AG08396 (cell line): ENCODE data around the gene UNC5C.

Experiments
- DNase-seq: peaks from one replicate; pipeline ENCODE4 v3.0.0; 2012; ENCODE audit warnings: low spot score, mixed read lengths

The UNC5C gene

DNA sequence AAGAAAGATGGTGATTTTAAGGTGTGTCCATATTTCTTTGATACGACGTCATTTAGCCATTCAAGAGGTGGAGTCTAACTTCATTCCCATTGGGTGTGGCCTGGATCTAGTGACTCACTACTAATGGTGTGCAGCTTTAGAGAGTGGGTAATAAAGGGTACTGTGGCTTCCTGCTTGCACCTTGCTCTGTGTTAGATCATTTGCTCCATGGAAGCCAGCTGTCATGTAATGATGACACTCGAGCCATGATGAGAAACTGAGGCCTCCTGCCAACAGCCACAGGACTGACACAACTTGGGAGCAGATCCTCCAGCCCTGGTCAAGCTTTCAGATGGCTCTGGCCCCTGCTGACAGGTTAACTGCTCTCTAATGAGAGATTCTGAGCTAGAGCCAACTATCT, 82.0 kb downstream of the UNC5C start:
- no peak for DNase-seq

DNA sequence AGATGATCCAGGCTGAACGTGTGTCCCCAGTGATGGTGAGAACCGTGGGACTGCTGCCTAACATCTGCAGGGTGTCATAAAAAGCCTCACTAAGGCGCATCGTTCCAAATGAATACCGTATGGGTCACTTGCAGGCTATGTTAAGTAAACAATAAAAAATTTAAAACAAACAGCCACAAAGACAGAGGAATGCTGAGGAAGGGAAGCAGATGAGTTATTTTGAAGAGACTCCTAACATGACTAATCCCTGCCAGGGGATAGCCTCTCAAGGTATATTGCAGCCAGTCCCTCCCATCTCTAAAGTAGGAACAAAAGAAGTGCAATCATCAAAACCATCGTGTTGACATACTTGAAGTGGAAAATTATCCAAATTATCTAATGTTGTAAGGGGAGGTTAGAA, 83.8 kb downstream of the UNC5C start:
- no peak for DNase-seq

DNA sequence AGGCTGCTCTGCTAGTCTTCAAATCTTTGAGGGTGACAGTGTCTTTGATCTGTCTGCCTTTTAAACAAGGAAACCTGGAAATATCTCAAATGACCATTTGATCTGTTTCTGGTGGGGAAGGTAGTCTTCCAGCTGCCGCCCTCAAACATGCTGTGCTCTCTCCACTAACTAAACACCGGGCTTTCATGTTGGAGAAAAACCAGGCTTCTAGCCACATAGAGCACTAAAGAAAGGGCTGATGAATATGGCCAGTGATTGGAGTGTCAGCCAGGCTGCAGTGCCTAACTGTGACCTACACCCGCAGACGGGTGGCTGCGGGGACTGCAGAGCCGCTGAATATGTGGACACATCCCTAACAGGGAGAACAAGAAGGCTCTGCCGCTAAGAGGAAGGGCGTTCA, 85.9 kb downstream of the UNC5C start:
- no peak for DNase-seq

GRCh38 chr4:95457353-95457752, 91.4 kb downstream of the UNC5C start:
- no peak for DNase-seq

DNA sequence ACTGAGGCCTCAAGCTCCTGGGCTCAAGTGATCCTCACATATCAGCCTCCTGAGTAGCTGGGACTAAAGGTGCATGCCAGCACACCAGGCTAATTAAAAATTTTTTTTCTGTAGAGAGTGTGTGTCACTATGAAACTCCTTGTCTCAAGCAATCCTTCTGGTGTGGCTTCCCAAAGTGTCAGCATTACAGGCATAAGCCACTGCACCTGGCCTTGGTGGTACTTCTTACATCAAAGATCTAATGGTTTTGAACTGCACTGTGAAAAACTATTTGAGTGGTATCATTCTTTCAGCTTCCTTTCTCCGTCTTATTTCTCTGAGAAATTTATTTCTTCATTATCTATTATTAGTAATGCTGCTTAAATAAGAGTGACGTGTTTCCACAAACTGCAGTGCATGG, 98.5 kb downstream of the UNC5C start:
- DNase-seq: no peak

DNA sequence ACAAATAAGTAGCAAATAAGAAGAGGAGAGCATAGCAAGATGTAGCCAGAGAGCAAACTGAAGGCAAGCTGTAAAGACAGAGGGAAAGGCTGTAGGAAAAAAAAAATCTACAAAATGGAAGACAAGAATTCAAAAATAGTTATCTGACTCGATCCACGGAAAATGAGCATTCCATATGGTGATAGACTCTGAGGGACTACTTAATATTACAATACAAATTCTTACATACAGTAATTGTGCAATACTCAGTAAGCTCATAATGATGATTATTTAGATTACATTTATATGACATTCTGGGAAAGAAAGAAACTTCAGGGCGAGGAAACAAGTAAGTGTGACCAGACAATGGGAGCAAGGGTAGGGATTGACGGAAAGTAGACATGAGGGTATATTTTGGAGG, 102.6 kb downstream of the UNC5C start:
- no peak for DNase-seq

DNA sequence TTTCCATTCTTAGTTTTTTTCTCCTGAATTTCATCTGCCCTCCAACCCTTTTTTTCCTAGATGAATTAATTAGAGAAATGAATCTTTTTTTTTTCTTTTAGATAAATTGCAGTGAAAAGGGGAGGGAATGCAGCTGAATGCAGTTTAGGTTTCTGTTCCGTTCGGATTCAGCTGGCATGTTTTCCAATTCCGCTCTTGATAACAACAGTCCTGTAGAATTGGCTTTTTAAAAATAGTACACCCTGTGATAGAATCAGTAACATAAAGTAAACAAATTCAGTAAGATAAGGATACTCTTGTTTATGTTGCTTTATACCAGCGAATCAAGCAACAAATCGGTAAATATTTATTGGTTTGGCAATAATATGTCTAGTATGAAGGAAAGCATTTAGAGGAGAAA, 103.5 kb downstream of the UNC5C start:
- DNase-seq: no peak

DNA sequence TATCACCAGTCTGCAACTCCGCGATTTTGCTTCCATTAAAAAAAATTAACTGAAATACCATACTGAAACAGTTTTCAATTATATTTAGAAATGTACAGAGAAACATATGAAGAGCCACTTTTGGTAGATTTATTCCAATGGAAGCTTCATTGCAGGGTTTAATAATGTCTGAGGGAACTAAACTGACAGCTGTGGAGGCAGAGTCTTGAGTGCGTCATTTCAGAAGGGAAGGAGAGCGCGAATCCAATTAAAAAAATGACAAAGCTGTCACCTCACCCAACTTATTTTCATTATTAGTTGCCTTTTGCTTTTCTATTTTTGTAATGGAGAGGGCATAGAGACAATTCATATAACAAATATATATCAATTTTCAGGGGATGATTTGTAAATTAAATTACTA, 104.0 kb downstream of the UNC5C start:
- no peak for DNase-seq

DNA sequence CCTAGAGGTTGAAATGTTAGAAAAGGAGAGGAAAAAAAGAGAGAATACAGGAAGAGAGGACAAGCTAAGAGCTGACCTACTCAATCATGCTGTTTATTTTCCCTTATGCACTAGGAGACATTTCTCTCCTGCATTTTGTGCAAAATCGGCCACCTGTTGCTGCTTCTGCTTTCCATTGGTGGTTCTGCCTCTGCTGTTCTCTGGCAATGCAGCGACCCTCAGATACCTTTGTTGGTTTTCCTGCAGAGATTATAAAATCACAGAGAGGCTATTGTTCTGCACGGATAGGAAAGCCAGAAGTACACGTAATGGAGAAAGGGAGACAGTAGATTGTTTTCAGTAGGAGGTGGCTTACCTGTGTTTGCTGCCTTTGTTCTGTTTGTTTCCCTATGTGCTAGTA, 108.9 kb downstream of the UNC5C start:
- no peak for DNase-seq

DNA sequence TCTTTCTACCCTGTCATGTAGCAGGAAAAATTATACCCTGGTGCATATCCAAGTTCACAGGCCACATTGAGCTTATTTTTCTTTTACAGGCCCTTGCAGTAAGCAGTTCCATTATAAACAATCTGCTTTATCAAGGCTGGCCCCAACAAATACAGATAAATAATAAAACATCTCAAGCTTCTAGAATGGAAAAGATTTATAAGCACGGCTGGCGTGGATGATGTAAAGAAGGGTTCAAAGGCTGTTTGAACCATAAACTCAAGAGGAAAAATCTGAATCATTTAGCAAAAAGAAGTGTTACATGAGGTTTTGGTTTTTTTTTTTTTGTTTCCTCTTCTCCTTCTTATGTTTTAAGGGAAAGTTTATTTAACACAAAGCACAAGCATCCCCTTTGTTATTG, 109.7 kb downstream of the UNC5C start:
- DNase-seq: no peak

DNA sequence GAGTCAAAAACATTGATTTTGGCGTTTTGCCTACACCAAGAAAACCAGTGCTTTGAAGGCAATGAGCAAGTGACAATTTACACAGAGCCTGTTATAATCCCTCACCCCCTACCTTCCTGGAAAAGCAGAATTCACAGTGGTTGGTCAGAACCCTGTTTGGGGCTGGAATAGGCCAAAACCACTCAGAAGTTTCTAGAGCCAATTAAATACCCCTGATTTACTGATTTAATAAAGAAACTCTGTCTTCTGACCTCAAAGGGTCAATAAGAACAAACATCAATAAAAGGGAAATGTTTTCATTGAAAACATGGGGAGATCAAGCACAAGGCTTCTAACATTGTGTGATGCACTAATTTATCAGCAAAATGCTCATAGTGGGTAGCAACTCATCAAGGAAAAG, 116.3 kb downstream of the UNC5C start:
- no peak for DNase-seq

DNA sequence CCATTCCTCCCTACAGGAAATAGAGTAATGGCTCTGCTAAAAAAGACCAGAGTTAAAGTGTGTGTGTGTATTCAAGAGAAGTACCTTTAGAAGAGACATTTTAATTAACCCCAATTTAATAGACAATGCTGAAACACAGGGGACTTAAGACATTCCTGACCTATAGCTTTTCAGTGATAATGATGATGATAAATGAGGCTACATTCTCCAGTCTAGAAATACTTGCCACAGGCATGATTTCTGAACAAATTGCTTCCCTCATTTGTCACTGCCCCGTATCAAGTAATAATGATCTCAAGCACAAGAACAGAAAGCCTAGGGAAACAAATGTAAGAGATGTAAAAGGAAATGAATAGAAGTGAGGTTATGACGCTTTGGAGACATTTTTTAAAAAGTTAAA, 117.1 kb downstream of the UNC5C start:
- no peak for DNase-seq

- no peak for DNase-seq
Measured at GRCh38 chr4:95429416-95429815, 119.4 kb downstream of the UNC5C start.

- no peak for DNase-seq
Measured at GRCh38 chr4:95428291-95429070, 120.3 kb downstream of the UNC5C start.

GRCh38 chr4:95426455-95426854, 122.3 kb downstream of the UNC5C start:
- no peak for DNase-seq

DNA sequence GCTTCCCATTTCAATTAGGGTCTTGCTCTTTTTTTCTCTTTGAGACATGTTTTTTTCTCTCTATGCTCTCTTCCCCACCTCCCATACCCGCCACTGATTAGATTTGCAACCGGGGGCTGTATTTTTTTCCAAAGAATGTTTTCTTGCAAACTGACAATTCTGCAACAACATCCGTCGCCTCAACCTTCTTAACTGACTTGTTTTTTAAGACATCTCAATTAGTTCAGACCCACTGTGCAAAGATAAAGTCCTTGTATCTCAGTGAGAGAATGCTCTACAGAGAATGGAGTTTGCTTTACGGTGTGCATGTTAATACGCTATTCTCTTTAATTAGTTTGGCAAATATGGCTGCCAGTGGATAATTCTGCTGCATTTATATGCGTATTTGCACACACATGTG, 126.3 kb downstream of the UNC5C start:
- no peak for DNase-seq

GRCh38 chr4:95421869-95422268, 126.9 kb downstream of the UNC5C start:
- DNase-seq: no peak

DNA sequence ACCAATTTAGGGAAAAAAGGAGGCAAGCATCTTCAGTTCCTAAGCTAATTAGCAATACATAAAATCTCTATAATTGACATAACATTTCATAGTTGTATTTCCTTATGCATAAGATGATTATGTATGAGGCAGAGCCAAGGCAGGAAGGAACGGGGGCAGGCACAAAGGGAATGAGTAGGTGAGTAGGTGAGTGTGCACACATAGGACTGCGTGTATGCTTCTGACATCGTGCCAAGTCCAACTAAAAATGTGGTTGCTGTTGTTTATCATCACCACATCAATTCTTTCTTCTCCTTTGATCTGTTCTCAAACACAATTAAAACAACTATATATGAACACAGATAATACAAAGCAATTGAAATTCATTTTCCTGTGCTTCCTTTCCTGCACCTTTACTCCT, 131.2 kb downstream of the UNC5C start:
- no peak for DNase-seq

- no peak for DNase-seq
Measured at GRCh38 chr4:95415346-95415771, 133.4 kb downstream of the UNC5C start.

- no peak for DNase-seq
Measured at GRCh38 chr4:95411371-95412088, 137.2 kb downstream of the UNC5C start.

DNA sequence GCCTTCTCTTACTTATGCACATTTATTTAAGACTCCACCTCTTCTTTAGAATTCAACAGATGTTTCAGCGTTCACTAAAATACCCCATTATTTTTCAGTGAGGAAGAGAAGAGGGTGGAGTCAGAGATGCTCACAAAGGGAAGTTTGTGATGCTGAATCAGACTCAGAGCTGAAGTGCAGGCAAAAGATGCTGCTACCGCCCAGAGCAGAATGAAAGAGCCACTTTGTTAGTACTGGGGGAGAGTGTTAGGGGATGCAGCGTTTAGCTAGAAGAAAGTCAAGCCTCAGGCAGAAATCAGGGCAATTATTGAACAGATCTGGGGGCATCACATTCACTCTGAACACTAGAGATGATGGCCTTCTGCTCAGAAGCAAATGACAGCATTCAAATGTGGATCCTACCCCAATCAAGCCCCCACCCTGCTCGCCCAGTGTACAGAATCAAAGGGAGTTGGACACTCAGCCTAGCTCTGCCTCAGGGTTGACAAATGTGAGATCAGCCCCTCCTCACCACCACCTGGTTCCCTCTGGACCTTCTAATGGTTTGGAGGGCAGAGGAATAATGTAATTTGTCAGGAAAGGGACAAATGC, 138.3 kb downstream of the UNC5C start:
- no peak for DNase-seq

- DNase-seq: no peak
Measured at GRCh38 chr4:95409750-95410149, 139.0 kb downstream of the UNC5C start.

- DNase-seq: no peak
Measured at GRCh38 chr4:95409127-95409526, 139.6 kb downstream of the UNC5C start.
